Naive thymus-derived CD4-positive, alpha-beta T cell (primary cell): ENCODE data around the gene ZCWPW1. TPM values are rescaled to one million over a fixed set of nuclear protein-coding genes. Genes with fewer than 3 reads are reported as not detected.
"Not testable (repeated sequence)": the region's sequence is repeated elsewhere in the genome, so short reads cannot be mapped to it uniquely, and the experiment has no call there.

Source experiments
- ATAC-seq: fragments of 150-1000 bp; cut with Tn5 transposase; 2 replicates; pipeline ENCODE4 v1.10.0; 2021; ENCODE audit warnings: mild to moderate bottlenecking, moderate library complexity
- CTCF ChIA-PET: fragments of 350-600 bp; sonication (Branson Sonifier 250); formaldehyde crosslinking; loops from one replicate; lab custom pipeline; 2021; ENCODE audit warnings: antibody characterized with exemption; lab: Charles Lee
- POLR2A ChIA-PET: fragments of 350-600 bp; sonication (Branson Sonifier 250); formaldehyde crosslinking; loops from one replicate; lab custom pipeline; 2021; ENCODE audit warnings: antibody characterized with exemption, inconsistent platforms; lab: Charles Lee
- DNase-seq, 9 donors: peaks; one replicate each; pipeline versions ENCODE4 v3.0.0 to v3.0.0-alpha.2; 2020 to 2022; ENCODE audit warnings: mixed read lengths in 1 of 9
- H3K27ac ChIP-seq: one replicate; pipeline ENCODE4 v1.7.0; 2013; ENCODE audit warnings: mild to moderate bottlenecking, low read depth, low read length, moderate library complexity
- H3K27me3 ChIP-seq, 2 donors: one replicate each; pipeline ENCODE4 v1.7.0; 2013; ENCODE audit warnings: low read length in 2 of 2, mild to moderate bottlenecking in 2 of 2, moderate library complexity in 2 of 2; ENCODE audit not compliant: control insufficient read depth in 2 of 2, insufficient read depth in 2 of 2
- H3K36me3 ChIP-seq, 3 experiments: 1 replicate in 2 of 3; 2 replicates in 1 of 3; pipeline ENCODE4 v1.7.0; 2013; ENCODE audit warnings: low read length in 3 of 3, mild to moderate bottlenecking in 3 of 3, moderate library complexity in 1 of 3; ENCODE audit not compliant: insufficient read depth in 3 of 3, control insufficient read depth in 2 of 3
- H3K4me1 ChIP-seq, 2 donors: one replicate each; pipeline ENCODE4 v1.7.0; 2013; ENCODE audit warnings: low read length in 2 of 2, mild to moderate bottlenecking in 2 of 2, moderate library complexity in 1 of 2; ENCODE audit not compliant: control insufficient read depth in 2 of 2, insufficient read depth in 2 of 2
- H3K4me3 ChIP-seq: 2 replicates; pipeline ENCODE4 v1.7.0; 2013; ENCODE audit warnings: mild to moderate bottlenecking, low read length
- H3K9me3 ChIP-seq, 3 experiments: 1 replicate in 2 of 3; 2 replicates in 1 of 3; pipeline ENCODE4 v1.7.0; 2013; ENCODE audit warnings: low read length in 3 of 3; ENCODE audit not compliant: control insufficient read depth in 2 of 3
- H3K27ac Mint-ChIP-seq, 9 donors: one replicate each; pipeline ENCODE4 v1.8.0; 2020 to 2022; ENCODE audit warnings: mixed read lengths in 9 of 9, mild to moderate bottlenecking in 8 of 9, moderate library complexity in 5 of 9, inconsistent platforms in 2 of 9
- H3K27me3 Mint-ChIP-seq, 5 donors: one replicate each; pipeline ENCODE4 v1.8.0; 2021 to 2022; ENCODE audit warnings: mixed read lengths in 5 of 5, mild to moderate bottlenecking in 1 of 5
- H3K36me3 Mint-ChIP-seq, 5 donors: one replicate each; pipeline ENCODE4 v1.8.0; 2020 to 2022; ENCODE audit warnings: mixed read lengths in 5 of 5, mild to moderate bottlenecking in 3 of 5, inconsistent platforms in 1 of 5
- H3K4me1 Mint-ChIP-seq, 7 donors: one replicate each; pipeline ENCODE4 v1.8.0; 2020 to 2022; ENCODE audit warnings: mixed read lengths in 7 of 7, mild to moderate bottlenecking in 3 of 7, inconsistent platforms in 1 of 7
- H3K4me3 Mint-ChIP-seq, 10 donors: one replicate each; pipeline ENCODE4 v1.8.0; 2020 to 2022; ENCODE audit warnings: mild to moderate bottlenecking in 10 of 10, mixed read lengths in 10 of 10, moderate library complexity in 6 of 10, inconsistent platforms in 2 of 10
- H3K9me3 Mint-ChIP-seq, 11 donors: one replicate each; pipeline ENCODE4 v1.8.0; 2020 to 2022; ENCODE audit warnings: mixed read lengths in 11 of 11, mild to moderate bottlenecking in 4 of 11, inconsistent platforms in 1 of 11, moderate library complexity in 1 of 11
- intact Hi-C, 2 donors: fragments of 100-400 bp; cut with micrococcal nuclease; formaldehyde crosslinking; loops; one replicate each; pipeline ENCODE4 v1.15.1; 2023
- polyA plus RNA-seq, 2 donors: library from polyadenylated mRNA; unstranded; fragments of 300-500 nt; fragmentation: Illumina TruSeq; gene quantifications; one replicate each; pipeline ENCODE4 v1.2.3, GENCODE V29; 2021
- total RNA-seq, 6 experiments: library from RNA in 5 of 6; stranded (reverse) in 5 of 6; gene quantifications; 1 replicate in 5 of 6; 2 replicates in 1 of 6; pipeline ENCODE4 v1.2.3 and lab custom pipeline; 2021 to 2026

The ZCWPW1 gene
- total and polyA plus RNA-seq, 7 experiments from 2014 or later = 4.1 to 18.6 (median 7.1) TPM

DNA sequence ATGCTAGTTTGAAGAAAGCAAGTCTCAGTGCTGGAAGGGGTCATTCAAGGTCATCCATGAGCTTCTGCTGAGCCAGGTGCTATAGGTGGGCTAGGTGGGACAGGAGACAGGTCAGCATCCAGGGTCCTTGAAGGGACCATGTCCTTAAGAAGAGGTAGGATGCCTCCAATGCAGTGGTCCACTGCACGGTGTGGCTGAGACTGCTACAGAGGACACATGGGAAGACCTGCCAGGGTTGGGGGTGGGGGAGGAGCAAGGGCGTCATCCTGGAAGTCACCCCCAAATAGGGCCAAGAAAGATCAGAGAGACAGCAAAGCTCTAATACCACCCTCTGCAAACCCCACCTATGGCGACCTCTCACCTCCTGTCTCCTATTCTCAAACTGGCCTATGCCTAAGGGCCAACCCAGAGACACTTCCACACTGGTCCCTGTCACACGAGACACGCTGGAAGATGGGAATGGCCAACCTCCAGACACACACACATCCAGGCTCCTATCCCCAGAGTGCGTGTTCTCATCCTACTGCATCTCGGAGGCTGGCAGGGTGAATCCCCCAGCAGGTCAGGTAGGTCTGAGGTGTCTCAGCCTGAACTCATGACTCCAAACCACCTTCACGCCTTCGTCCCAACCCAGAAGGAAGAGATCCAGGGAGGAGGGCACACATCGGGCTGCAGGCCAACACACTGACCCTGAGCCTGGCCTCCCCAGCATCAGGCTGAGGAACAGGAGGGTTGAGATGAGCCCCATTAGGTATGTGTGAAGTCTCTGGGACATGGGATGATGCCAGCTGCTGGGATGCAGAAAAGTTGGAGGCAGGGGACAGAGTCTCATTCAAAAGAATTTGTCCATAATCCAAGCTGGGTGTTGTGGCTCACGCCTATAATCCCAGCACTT is 13.4 kb upstream of the ZCWPW1 start:
- Mint-ChIP-seq H3K9me3 (no peaks in the 10 kb centered on the region), H3K27ac (peak overlapping the region in 2 of 9 donors; percentile 31 to 48), H3K27me3 (no peaks in the 10 kb centered on the region), H3K4me1 (peaks cover 0 to 35% (median 13%) of the 10 kb centered on the region in 7 donors), H3K36me3 (peaks cover 0 to 3% (median 0%) of the 10 kb centered on the region in 5 donors), H3K4me3 (no peak overlapping the region)
- Histone ChIP-seq H3K27me3 (no peaks in the 10 kb centered on the region), H3K4me1 (peaks cover 0 to 13% of the 10 kb centered on the region in 2 donors), H3K36me3 (no peaks in the 10 kb centered on the region), H3K4me3 (no peak overlapping the region), H3K9me3 (no peaks in the 10 kb centered on the region), H3K27ac (no peak overlapping the region)
- DNase-seq = no peak
- no peak for ATAC-seq
- intact Hi-C loops = no loop called here
- CTCF ChIA-PET = interaction anchor here (0.6 kb wide), 1 partner anchor 23 kb away, joined by 3 read pairs; no protein-coding TSS in a partner anchor
- POLR2A ChIA-PET = interaction anchor here (0.6 to 1.2 kb wide), 3 partner anchors 10 to 314 kb away, joined by 3 to 4 read pairs (median 3); no protein-coding TSS in a partner anchor

- ChIA-PET POLR2A (interaction anchor here (0.7 to 4.1 kb wide), 3 partner anchors 10 to 146 kb away, joined by 3 to 58 read pairs (median 32); partner anchors contain the start of genes FBXO24, LRCH4, MEPCE and ZCWPW1), CTCF (interaction anchor here (0.9 kb wide), 1 partner anchor 250 kb away, joined by 3 read pairs; no protein-coding TSS in a partner anchor)
- H3K4me1 Mint-ChIP-seq = peaks cover 10 to 29% (median 17%) of the 10 kb centered on the region in 7 donors
- Histone ChIP-seq H3K4me1 (peaks cover 10 to 14% of the 10 kb centered on the region in 2 donors), H3K36me3 (peaks cover 0 to 11% (median 0%) of the 10 kb centered on the region in 3 experiments)
- not testable (repeated sequence) for H3K27me3 ChIP-seq, H3K9me3 Mint-ChIP-seq, H3K27me3 Mint-ChIP-seq, DNase-seq, H3K4me3 ChIP-seq, ATAC-seq, H3K4me3 Mint-ChIP-seq, H3K27ac ChIP-seq, H3K9me3 ChIP-seq
- H3K36me3 Mint-ChIP-seq = peaks cover 0 to 16% (median 6%) of the 10 kb centered on the region in 5 donors
- peak overlapping the region in 1 of 9 donors; percentile 76 for H3K27ac Mint-ChIP-seq
- intact Hi-C loops = loop anchor here in 1 of 2 donors (10.0 kb wide), 1 partner anchor 886 kb away; the partner anchor contains the start of gene IFT22
These were observed 10.7 kb upstream of the ZCWPW1 start for GRCh38 chr7:100439244-100439643.

DNA sequence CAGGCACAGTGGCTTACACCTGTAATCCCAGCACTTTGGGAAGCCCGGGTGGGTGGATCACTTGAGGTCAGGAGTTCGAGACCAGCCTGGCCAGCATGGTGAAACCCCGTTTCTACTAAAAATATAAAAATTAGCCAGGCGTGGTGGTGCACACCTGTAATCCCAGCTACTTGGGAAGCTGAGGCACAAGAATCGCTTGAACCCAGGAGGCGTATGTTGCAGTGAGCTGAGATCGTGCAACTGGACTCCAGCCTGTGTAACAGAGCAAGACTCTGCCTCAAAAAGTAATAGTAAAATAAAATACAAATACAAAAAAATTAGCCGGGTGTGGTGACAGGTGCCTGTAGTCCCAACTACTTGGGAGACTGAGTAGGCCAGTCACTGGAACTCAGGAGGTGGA is 10.2 kb upstream of the ZCWPW1 start:
- peaks cover 14 to 33% (median 21%) of the 10 kb centered on the region in 7 donors for H3K4me1 Mint-ChIP-seq
- CTCF ChIA-PET, H3K27me3 ChIP-seq, H3K4me3 ChIP-seq, H3K27ac ChIP-seq, ATAC-seq, DNase-seq, H3K4me3 Mint-ChIP-seq, H3K9me3 Mint-ChIP-seq, H3K27me3 Mint-ChIP-seq, H3K9me3 ChIP-seq: not testable (repeated sequence)
- intact Hi-C loops = loop anchor here in 1 of 2 donors (10.0 kb wide), 1 partner anchor 886 kb away; the partner anchor contains the start of gene IFT22
- H3K36me3 Mint-ChIP-seq = peaks cover 0 to 21% (median 6%) of the 10 kb centered on the region in 5 donors
- peaks cover 0 to 16% (median 3%) of the 10 kb centered on the region in 3 experiments for H3K36me3 ChIP-seq
- POLR2A ChIA-PET = interaction anchor here (0.6 to 5.5 kb wide), 4 partner anchors 9 to 147 kb away, joined by 6 to 71 read pairs (median 45); partner anchors contain the start of genes FBXO24, LRCH4, MEPCE and ZCWPW1
- peaks cover 10 to 18% of the 10 kb centered on the region in 2 donors for H3K4me1 ChIP-seq
- peak overlapping the region in 1 of 9 donors; percentile 69 for H3K27ac Mint-ChIP-seq

DNA sequence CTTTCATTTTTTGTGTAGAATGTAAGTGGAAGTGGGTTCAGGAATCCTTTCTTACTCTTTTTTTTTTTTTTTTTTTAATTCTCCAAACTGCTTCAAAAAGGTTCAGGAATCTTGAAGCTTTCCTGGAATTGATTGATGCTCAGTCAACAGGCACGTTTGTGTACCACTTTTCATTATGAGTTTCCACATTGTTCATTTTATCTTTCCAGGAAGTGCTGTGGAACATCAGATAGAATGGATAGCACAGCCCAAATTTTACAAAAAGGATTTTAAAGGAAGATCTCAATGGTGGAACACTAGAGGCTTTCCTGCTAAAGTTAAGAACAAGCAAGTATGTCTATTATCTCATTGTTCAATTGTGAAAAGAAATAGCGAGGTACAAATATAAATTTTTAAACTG is 9.7 kb upstream of the ZCWPW1 start:
- H3K4me3 ChIP-seq = no peak overlapping the region
- intact Hi-C loops = loop anchor here in 1 of 2 donors (10.0 kb wide), 1 partner anchor 887 kb away; the partner anchor contains the start of gene IFT22
- DNase-seq (no peak), ATAC-seq (no peak)
- peaks cover 10 to 20% of the 10 kb centered on the region in 2 donors for H3K4me1 ChIP-seq
- H3K27me3 ChIP-seq = no peaks in the 10 kb centered on the region
- peaks cover 0 to 2% (median 0%) of the 10 kb centered on the region in 11 donors for H3K9me3 Mint-ChIP-seq
- peaks cover 0 to 23% (median 6%) of the 10 kb centered on the region in 5 donors for H3K36me3 Mint-ChIP-seq
- H3K4me3 Mint-ChIP-seq = peak overlapping the region in 3 of 10 donors; percentile 21 to 40 (median 27)
- no peak overlapping the region for H3K27ac ChIP-seq
- H3K4me1 Mint-ChIP-seq = peaks cover 17 to 36% (median 23%) of the 10 kb centered on the region in 7 donors
- H3K27me3 Mint-ChIP-seq = peaks cover 0 to 4% (median 0%) of the 10 kb centered on the region in 5 donors
- ChIA-PET POLR2A (interaction anchor here (0.6 to 5.5 kb wide), 5 partner anchors 9 to 712 kb away, joined by 3 to 71 read pairs (median 32); partner anchors contain the start of genes FBXO24, LRCH4, MEPCE and ZCWPW1), CTCF (no interaction called here)
- H3K27ac Mint-ChIP-seq = peak overlapping the region in 4 of 9 donors; percentile 32 to 70 (median 63)
- H3K9me3 ChIP-seq = no peaks in the 10 kb centered on the region
- peaks cover 0 to 22% (median 3%) of the 10 kb centered on the region in 3 experiments for H3K36me3 ChIP-seq

- Mint-ChIP-seq H3K27me3 (peaks cover 0 to 4% (median 0%) of the 10 kb centered on the region in 5 donors), H3K9me3 (peaks cover 0 to 2% (median 0%) of the 10 kb centered on the region in 11 donors), H3K27ac (peak overlapping the region in 7 of 9 donors; percentile 5 to 99 (median 69)), H3K36me3 (peaks cover 0 to 30% (median 6%) of the 10 kb centered on the region in 5 donors), H3K4me3 (peak overlapping the region in 6 of 10 donors; percentile 21 to 94 (median 70)), H3K4me1 (peaks cover 20 to 40% (median 29%) of the 10 kb centered on the region in 7 donors)
- no peaks in the 10 kb centered on the region for H3K27me3 ChIP-seq
- intact Hi-C loops = loop anchor here in 1 of 2 donors (10.0 kb wide), 1 partner anchor 887 kb away; the partner anchor contains the start of gene IFT22
- H3K27ac ChIP-seq = peak overlapping the region; percentile 98
- ATAC-seq (no peak), DNase-seq (no peak)
- POLR2A ChIA-PET = interaction anchor here (0.6 to 5.5 kb wide), 21 partner anchors 9 to 744 kb away, joined by 3 to 71 read pairs (median 4); partner anchors contain the start of genes AGFG2, FBXO24, LRCH4 and MEPCE
- H3K4me3 ChIP-seq = no peak overlapping the region
- peaks cover 13 to 20% of the 10 kb centered on the region in 2 donors for H3K4me1 ChIP-seq
- H3K36me3 ChIP-seq = peaks cover 0 to 27% (median 3%) of the 10 kb centered on the region in 3 experiments
- H3K9me3 ChIP-seq = no peaks in the 10 kb centered on the region
- CTCF ChIA-PET = interaction anchor here (0.6 to 1.4 kb wide), 2 partner anchors 174 to 216 kb away, joined by 4 read pairs; no protein-coding TSS in a partner anchor
These were observed 8.9 kb upstream of the ZCWPW1 start for GRCh38 chr7:100437150-100438100.
